Caki2 (cell line): ENCODE results near the gene FCRL4. TPM values are rescaled to one million over a fixed set of nuclear protein-coding genes. Genes with fewer than 3 reads are reported as not detected.
"Not testable (repeated sequence)": the region's sequence is repeated elsewhere in the genome, so short reads cannot be mapped to it uniquely, and the experiment has no call there.

ENCODE experiments used
- DNase-seq: peaks from one replicate; pipeline ENCODE4 v3.0.0-alpha.2; 2015; ENCODE audit warnings: low read depth
- in situ Hi-C: cut with HindIII; loops from 2 replicates; pipeline ENCODE4 v1.10.0; 2016; ENCODE audit warnings: low sequenced_read_pairs, low pct_unique_long_range_greater_than_20kb, mixed read lengths
- total RNA-seq: library from RNA; depleted of rRNA; stranded (reverse); fragments of >200 nt; shearing (Covaris generic); gene quantifications from 2 replicates; pipeline ENCODE4 v1.2.3, GENCODE V29; 2014; ENCODE audit warnings: low replicate concordance; rRNA removed

The FCRL4 gene
- total RNA-seq, 1 experiment from 2014 or later: not detected

DNA sequence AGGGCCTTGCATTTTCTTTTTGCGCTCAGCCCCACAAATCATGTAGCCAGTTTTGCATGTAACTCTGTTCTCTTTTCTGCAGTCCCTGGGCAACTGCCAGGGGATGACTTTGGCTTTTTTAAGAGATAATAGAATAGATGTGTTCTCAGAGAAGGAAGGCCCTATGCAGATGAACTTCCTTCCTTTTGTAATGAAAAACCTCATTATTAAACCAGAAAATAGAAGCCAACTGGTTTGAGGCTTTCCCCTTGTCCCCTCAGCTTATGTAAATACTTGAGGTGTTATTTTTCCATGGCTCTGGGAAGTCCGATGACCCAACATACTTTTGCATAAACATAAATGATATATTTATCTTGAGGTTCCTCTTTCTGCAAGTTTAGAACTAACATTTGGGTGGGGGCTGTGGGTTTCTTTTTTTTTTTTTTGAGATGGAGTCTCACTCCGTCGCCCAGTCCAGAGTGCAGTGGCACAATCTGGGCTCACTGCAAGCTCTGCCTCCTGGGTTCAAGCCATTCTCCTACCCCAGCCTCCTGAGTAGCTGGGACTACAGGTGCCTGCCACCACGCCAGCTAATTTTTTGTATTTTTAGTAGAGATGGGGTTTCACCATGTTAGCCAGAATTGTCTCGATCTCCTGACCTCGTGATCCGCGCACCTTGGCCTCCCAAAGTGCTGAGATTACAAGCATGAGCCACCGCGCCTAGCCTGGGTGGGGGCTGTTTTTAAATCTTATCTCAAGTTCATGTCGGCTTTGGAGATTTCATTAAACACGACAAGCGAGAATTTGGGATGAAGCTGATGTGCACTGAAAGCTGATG, 31.2 kb downstream of the FCRL4 start:
- no peak for DNase-seq
- in situ Hi-C loops: no loop called here

DNA sequence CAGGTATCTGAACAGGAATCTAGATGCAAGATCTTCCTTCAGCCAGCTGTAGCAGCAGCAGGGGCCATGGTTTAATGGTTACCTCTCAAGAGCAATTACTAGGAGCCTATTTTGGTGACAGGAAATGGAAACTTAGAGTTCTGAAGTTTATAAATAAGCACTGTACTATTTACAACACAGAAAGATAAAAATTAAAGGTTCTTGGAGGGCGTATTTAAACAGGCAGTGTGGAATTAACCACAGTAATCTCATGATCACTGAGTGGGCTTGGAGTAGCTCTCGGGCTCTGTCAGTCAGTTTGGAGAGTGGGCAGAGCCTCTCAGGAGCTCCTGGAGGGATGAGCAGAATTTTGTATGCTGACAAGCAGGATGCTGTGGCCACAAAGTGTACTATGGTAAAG, 35.4 kb downstream of the FCRL4 start:
- in situ Hi-C loops: no loop called here
- no peak for DNase-seq

- in situ Hi-C loops: no loop called here
Observed at GRCh38 chr1:157558119-157558518, 39.8 kb downstream of the FCRL4 start.

GRCh38 chr1:157551694-157552693, 45.9 kb downstream of the FCRL4 start, which contains the start of gene FCRL5:
TSS of gene FCRL5 (minus strand) at chr1:157552515. CDS start at chr1:157552362, 153 bp downstream.
- in situ Hi-C loops: no loop called here
- DNase-seq: no peak

More at GRCh38 chr1:157558119-157558518, 39.8 kb downstream of the FCRL4 start:
- DNase-seq: no peak

GRCh38 chr1:157548081-157548480, 49.8 kb downstream of the FCRL4 start:
- DNase-seq, in situ Hi-C loops: not testable (repeated sequence)

- peak; percentile 13 for DNase-seq
- in situ Hi-C loops: no loop called here
Observed at GRCh38 chr1:157542676-157543075, 55.2 kb downstream of the FCRL4 start.

DNA sequence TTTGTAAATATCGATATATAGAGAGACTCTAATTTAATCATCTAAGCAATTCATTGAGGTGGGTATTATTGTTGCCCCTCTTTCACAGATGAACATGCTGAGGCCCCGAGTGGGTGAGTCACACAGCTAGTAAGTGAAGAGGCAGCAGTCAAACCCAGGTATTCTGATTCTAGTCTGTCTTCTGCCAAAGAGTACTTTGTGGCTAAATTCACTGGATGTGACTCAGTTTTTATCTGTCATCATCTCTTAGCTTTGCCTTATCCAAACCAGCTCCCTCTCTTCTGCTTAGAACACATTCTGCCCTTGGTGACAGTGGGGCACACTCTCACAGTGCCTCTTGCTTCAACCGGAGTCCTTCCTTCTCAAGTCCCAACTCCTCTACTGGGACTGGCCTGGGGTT, 57.0 kb downstream of the FCRL4 start:
- in situ Hi-C loops: no loop called here
- no peak for DNase-seq

DNA sequence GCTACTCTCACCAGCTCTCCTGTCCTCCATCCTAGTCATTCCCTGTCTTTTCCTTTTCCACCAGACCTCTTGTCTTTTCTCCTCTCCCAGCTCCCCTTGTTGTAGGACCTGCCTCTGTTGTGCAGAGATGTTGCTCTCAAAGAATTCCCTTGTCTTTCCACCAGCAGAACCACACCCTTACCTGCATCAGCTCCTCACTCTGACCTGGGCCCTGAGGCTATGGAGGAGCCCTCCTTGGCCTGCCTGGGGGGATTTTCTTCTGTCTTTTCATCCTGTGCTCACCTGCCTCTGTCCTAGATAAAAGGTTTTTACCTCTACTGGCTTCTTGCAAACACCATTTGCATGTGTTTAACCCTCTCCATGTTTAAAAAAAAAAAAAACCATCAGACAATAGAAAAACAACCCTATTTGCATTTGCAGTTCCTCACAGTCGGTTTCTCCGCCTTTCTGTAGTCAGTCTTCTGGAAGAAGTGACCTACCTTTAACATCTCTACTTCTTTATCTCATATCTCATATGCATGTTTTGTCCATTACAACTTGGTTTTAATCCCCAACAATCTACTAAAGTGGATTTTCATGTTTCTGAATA, 57.6 kb downstream of the FCRL4 start:
- in situ Hi-C loops: no loop called here
- DNase-seq: no peak

- DNase-seq: no peak
- in situ Hi-C loops: no loop called here
Observed at GRCh38 chr1:157539568-157539967, 58.3 kb downstream of the FCRL4 start.

DNA sequence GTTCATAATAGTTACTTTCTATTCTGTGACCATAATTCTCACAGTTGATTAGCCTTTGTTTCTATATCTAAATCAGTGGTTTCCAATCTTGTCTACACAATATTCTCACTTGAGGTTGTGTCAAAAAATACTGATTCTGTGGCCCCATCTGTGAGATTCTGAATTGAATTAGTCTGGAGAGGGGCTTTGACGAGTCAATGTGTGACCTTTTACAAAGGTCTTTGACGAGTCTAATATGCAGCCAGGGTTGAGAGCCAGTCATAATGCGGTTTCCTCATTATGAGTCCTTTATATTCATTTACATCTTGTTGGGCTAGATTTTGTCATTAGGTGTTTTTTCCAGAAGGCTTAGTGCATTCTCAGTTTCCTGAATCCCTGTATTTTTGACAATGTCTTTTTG, 65.3 kb downstream of the FCRL4 start:
- in situ Hi-C loops: no loop called here
- no peak for DNase-seq

DNA sequence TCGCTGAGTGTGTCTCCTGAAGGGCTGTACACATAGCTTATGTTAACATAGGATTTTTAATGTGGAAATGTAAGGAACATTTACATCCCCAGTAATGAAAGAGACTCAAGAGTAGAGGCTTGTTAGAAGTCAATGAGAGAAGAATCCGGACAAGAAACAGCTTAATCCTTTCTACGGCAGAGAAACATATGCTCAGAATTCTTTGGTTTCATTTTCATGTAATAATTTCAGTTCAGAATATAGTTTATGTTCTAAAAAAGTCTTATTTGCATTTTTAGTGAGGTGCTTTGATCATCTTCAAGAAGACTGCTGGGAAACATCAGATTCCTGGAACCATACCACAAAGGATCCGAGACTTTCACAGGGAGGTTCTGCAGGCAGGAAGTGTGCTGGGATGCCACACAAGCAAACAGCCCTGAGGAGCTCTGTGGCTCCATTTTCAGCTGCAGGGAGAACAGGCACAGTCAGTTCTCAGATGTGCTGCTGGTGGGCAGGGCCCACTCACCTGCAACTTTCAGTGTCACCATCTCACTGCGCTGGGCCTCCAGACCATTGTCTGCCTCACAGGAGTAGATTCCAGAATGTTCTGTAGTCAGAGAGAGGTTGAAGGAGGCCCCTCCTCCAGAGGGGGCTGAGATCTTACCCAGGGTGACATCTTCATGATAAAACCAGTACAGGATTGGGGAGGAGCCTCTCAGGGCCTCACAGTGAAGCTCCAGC, 74.0 kb downstream of the FCRL4 start:
- in situ Hi-C loops: no loop called here
- DNase-seq: no peak

Other genes starting within 250 kb of the FCRL4 start
- not detected in 2 replicates for gene FCRL5, start 45.6 kb downstream of the FCRL4 start, total RNA-seq
- gene FCRL3, start 102.7 kb upstream of the FCRL4 start, total RNA-seq: not detected in 2 replicates
- gene FCRL2, start 179.0 kb upstream of the FCRL4 start, total RNA-seq: not detected in 2 replicates
- gene FCRL1, start 222.0 kb upstream of the FCRL4 start, total RNA-seq: not detected in 2 replicates
- not detected in 2 replicates for gene CD5L, start 243.7 kb upstream of the FCRL4 start, total RNA-seq